HG03064 (cell line): Measurements from ENCODE around the gene EYA4.

Experiments used
- ATAC-seq: cut with Tn5 transposase; IDR thresholded peaks from one replicate; pipeline ENCODE4 v1.9.1; 2021; ENCODE audit warnings: low read depth; ENCODE audit not compliant: unreplicated experiment

The EYA4 gene

GRCh38 chr6:133242637-133243585 lies 1.8 kb downstream of the EYA4 start:
- ATAC-seq: no peak

GRCh38 chr6:133243723-133244305 lies 2.7 kb downstream of the EYA4 start:
- no peak for ATAC-seq

- no peak for ATAC-seq
These were observed 3.4 kb downstream of the EYA4 start for GRCh38 chr6:133244519-133244918.

- no peak for ATAC-seq
These were observed 3.9 kb downstream of the EYA4 start for GRCh38 chr6:133245007-133245406.

- no peak for ATAC-seq
These were observed 4.3 kb downstream of the EYA4 start for GRCh38 chr6:133245422-133245903.

- ATAC-seq: no peak
These were observed 6.4 kb downstream of the EYA4 start for GRCh38 chr6:133247581-133247980.

GRCh38 chr6:133248241-133249001 lies 7.3 kb downstream of the EYA4 start:
- ATAC-seq: no peak

GRCh38 chr6:133251688-133252087 lies 10.5 kb downstream of the EYA4 start:
- no peak for ATAC-seq

- ATAC-seq: no peak
These were observed 13.5 kb downstream of the EYA4 start for GRCh38 chr6:133254552-133255228.

- no peak for ATAC-seq
These were observed 16.5 kb downstream of the EYA4 start for GRCh38 chr6:133257545-133258105.

- no peak for ATAC-seq
These were observed 18.4 kb downstream of the EYA4 start for GRCh38 chr6:133259561-133259960.

- no peak for ATAC-seq
These were observed 21.6 kb downstream of the EYA4 start for GRCh38 chr6:133262804-133263203.

- ATAC-seq: no peak
These were observed 23.9 kb downstream of the EYA4 start for GRCh38 chr6:133265066-133265465.

GRCh38 chr6:133266186-133266585 lies 25.0 kb downstream of the EYA4 start:
- no peak for ATAC-seq

- ATAC-seq: no peak
These were observed 27.5 kb downstream of the EYA4 start for GRCh38 chr6:133268621-133269020.

GRCh38 chr6:133274813-133275212 lies 33.7 kb downstream of the EYA4 start:
- no peak for ATAC-seq

GRCh38 chr6:133275213-133275612 lies 34.1 kb downstream of the EYA4 start:
- no peak for ATAC-seq

GRCh38 chr6:133277228-133277899 lies 36.2 kb downstream of the EYA4 start:
- no peak for ATAC-seq

GRCh38 chr6:133277900-133278545 lies 36.9 kb downstream of the EYA4 start:
- no peak for ATAC-seq
